ENCODE results near the gene FOXN4. TPM values are rescaled to one million over a fixed set of nuclear protein-coding genes. Genes with fewer than 3 reads are reported as not detected.

The FOXN4 gene, protein sequence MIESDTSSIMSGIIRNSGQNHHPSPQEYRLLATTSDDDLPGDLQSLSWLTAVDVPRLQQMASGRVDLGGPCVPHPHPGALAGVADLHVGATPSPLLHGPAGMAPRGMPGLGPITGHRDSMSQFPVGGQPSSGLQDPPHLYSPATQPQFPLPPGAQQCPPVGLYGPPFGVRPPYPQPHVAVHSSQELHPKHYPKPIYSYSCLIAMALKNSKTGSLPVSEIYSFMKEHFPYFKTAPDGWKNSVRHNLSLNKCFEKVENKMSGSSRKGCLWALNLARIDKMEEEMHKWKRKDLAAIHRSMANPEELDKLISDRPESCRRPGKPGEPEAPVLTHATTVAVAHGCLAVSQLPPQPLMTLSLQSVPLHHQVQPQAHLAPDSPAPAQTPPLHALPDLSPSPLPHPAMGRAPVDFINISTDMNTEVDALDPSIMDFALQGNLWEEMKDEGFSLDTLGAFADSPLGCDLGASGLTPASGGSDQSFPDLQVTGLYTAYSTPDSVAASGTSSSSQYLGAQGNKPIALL
- polyA plus RNA-seq (not detected in 3 replicates), polyA minus RNA-seq (not detected in 3 replicates)
- polyA plus RNA-seq (2011; ENCODE audit: low read depth), result not detected
- not detected in 2 replicates for polyA plus RNA-seq (2011; cell fraction: cytosol; rRNA removed)
- not detected in 2 replicates for polyA plus RNA-seq (2011; cell fraction: nucleus; rRNA removed)
- 0.10 TPM in 1 of 2 replicates, not detected in the other for polyA plus RNA-seq (2012; ENCODE audit: low replicate concordance)
- polyA minus RNA-seq (2011; cell fraction: cytosol; rRNA and poly(A)+ RNA removed), result not detected
- not detected in 2 replicates for polyA minus RNA-seq (2011; cell fraction: nucleus; rRNA and poly(A)+ RNA removed)

DNA sequence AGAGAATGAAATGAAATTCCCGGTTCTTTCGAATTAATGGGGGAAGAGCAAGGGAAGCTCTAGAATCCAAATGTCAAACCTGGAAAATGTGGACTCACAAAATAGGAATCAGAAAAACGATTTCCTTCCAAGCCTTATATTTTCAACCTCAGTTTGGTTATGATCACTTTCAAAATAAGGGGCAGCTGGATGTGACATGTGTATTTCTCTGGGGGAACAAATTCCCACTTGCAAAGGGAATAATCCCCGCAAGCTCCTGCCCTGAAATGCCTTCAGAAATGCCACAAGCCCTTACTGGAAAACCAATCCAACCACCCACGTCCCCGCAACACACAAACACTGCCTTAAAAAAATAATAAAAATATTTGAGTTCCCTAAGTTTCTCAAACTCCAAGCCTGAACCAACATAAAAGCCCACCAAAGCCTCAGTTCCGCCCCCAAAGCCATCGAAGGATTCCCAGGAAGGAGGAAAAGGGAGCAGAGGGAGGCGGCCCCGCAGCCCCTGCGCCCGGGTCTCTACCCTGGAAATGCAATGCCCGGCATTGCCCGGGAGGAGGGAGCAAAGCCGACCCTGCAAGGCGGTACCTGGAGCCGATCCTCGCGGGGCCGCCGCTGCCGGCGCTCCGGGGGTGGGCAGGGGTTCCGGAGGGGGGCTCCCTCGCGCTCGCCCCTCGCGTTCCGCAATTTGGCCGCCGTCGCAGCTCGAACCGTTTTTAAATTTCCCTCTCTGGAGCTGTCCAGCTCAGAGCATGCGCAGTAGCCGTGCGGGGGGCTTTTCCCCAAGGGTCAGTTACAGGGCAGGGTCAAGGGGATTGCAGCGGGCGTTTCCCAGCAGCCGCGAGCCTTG, at the start of gene FOXN4:
TSS of gene FOXN4 (minus strand) at position 751 of the 847 bp plus-strand sequence. CDS start 963 bp downstream, outside the sequence.
- no peak within 1 kb of the TSS for H3K27ac ChIP-seq (ENCODE audit: control insufficient read depth, insufficient read depth, low read length)
- no peaks in the 10 kb centered on the region for H3K9me3 ChIP-seq (ENCODE audit: control insufficient read depth, low read depth, low read length)
- peak within 1 kb of the TSS; percentile 70 for H3K4me2 ChIP-seq (ENCODE audit: control insufficient read depth, extremely low read depth, insufficient read depth, low read depth, low read length)
- no peaks in the 10 kb centered on the region for H3K9me1 ChIP-seq (ENCODE audit: control insufficient read depth, extremely low read depth, insufficient read depth, low read length)
- H3K36me3 ChIP-seq (ENCODE audit: control insufficient read depth in 2 of 2, extremely low read depth in 1 of 2, insufficient read depth in 2 of 2, low read length in 2 of 2), result no peaks in the 10 kb centered on the region
- peaks cover 60% of the 10 kb centered on the region for H3K27me3 ChIP-seq (ENCODE audit: control insufficient read depth, extremely low read depth, insufficient read depth, low read length)
- H3K4me1 ChIP-seq (ENCODE audit: control insufficient read depth, extremely low read depth, insufficient read depth, low read length), result peaks cover 6% of the 10 kb centered on the region
- TF ChIP-seq EZH2 (IDR thresholded peaks at IDR 0.05; ENCODE audit: low read length), result peak; percentile 77
- TF ChIP-seq, protein P1, sequence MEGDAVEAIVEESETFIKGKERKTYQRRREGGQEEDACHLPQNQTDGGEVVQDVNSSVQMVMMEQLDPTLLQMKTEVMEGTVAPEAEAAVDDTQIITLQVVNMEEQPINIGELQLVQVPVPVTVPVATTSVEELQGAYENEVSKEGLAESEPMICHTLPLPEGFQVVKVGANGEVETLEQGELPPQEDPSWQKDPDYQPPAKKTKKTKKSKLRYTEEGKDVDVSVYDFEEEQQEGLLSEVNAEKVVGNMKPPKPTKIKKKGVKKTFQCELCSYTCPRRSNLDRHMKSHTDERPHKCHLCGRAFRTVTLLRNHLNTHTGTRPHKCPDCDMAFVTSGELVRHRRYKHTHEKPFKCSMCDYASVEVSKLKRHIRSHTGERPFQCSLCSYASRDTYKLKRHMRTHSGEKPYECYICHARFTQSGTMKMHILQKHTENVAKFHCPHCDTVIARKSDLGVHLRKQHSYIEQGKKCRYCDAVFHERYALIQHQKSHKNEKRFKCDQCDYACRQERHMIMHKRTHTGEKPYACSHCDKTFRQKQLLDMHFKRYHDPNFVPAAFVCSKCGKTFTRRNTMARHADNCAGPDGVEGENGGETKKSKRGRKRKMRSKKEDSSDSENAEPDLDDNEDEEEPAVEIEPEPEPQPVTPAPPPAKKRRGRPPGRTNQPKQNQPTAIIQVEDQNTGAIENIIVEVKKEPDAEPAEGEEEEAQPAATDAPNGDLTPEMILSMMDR (optimal IDR thresholded peaks at IDR 0.05 in 1 of 3, IDR thresholded peaks at IDR 0.05 in 1 of 3, conservative IDR thresholded peaks at IDR 0.05 in 1 of 3; ENCODE audit: extremely low read depth in 1 of 3, insufficient read depth in 2 of 3, low read length in 3 of 3), result no peak
- no peaks in the 10 kb centered on the region for H4K20me1 ChIP-seq (ENCODE audit: control insufficient read depth, extremely low read depth, insufficient read depth, low read length)
- no peak within 1 kb of the TSS for H2AFZ ChIP-seq (ENCODE audit: control insufficient read depth, low read length)
- H3K4me3 ChIP-seq (ENCODE audit: control insufficient read depth in 2 of 3, extremely low read depth in 1 of 3, insufficient read depth in 2 of 3, low read depth in 1 of 3, low read length in 3 of 3), result peak within 1 kb of the TSS in 2 of 3 experiments; percentile 35 to 57
- DNase-seq (ENCODE audit: low read depth, low spot score) (no peak), FAIRE-seq (no peak)
- dilution Hi-C loops (cut with MboI; ENCODE audit: extremely low pct_ligation_motif_present, low sequenced_read_pairs), result no loop called here
- no peaks in the 10 kb centered on the region for H3K79me2 ChIP-seq (ENCODE audit: control insufficient read depth, insufficient read depth, low read length)
- no peak within 1 kb of the TSS for H3K9ac ChIP-seq (ENCODE audit: control insufficient read depth, extremely low read depth, insufficient read depth, low read length)

DNA sequence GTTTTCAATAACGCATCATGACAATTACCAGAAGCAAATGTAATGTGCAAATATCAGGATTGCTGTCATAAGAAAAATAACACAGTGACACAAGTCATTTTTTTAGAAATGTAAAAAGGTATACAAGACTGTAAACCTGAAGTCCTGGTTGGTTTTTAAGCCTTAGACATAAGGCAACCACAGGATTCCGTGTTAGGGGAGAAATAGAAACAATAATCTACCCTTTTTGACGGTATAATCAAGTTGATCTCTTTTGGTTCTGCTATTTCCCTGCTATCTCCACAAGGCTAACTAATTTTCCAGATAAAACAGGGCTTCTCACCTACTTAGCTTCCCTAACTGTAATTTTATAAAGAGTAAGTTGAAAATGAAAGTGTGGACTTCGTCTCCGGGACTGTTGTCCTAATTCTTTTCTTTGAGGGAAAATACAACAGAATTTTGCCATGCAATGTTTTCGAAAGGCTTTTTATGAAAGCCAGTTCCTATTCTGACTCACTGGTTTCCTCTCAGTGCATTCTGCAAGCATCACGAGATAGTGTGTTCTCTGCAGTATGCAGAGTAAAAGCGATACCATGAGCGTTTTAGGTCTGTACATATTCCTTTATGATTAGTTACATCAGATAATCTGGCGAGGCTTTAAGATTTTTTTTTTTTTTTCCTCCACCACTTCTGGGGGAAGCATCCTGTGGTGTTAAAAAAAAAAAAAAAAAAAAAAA, 49.2 kb upstream of the FOXN4 start:
- Histone ChIP-seq H3K27me3 (ENCODE audit: control insufficient read depth, extremely low read depth, insufficient read depth, low read length) (peaks cover 5% of the 10 kb centered on the region), H3K79me2 (ENCODE audit: control insufficient read depth, insufficient read depth, low read length) (no peaks in the 10 kb centered on the region), H3K4me1 (ENCODE audit: control insufficient read depth, extremely low read depth, insufficient read depth, low read length) (no peaks in the 10 kb centered on the region), H4K20me1 (ENCODE audit: control insufficient read depth, extremely low read depth, insufficient read depth, low read length) (no peaks in the 10 kb centered on the region), H3K9me3 (ENCODE audit: control insufficient read depth, low read depth, low read length) (no peaks in the 10 kb centered on the region), H3K27ac (ENCODE audit: control insufficient read depth, insufficient read depth, low read length) (no peak overlapping the region), H3K4me3 (ENCODE audit: control insufficient read depth in 2 of 3, extremely low read depth in 1 of 3, insufficient read depth in 2 of 3, low read depth in 1 of 3, low read length in 3 of 3) (no peak overlapping the region), H3K9ac (ENCODE audit: control insufficient read depth, extremely low read depth, insufficient read depth, low read length) (no peak overlapping the region), H3K4me2 (ENCODE audit: control insufficient read depth, extremely low read depth, insufficient read depth, low read depth, low read length) (no peak overlapping the region), H3K36me3 (ENCODE audit: control insufficient read depth in 2 of 2, extremely low read depth in 1 of 2, insufficient read depth in 2 of 2, low read length in 2 of 2) (no peaks in the 10 kb centered on the region), H2AFZ (ENCODE audit: control insufficient read depth, low read length) (no peak overlapping the region), H3K9me1 (ENCODE audit: control insufficient read depth, extremely low read depth, insufficient read depth, low read length) (no peaks in the 10 kb centered on the region)
- no peak for TF ChIP-seq EZH2 (IDR thresholded peaks at IDR 0.05; ENCODE audit: low read length)
- TF ChIP-seq, protein P1 (optimal IDR thresholded peaks at IDR 0.05 in 1 of 3, IDR thresholded peaks at IDR 0.05 in 1 of 3, conservative IDR thresholded peaks at IDR 0.05 in 1 of 3; ENCODE audit: extremely low read depth in 1 of 3, insufficient read depth in 2 of 3, low read length in 3 of 3), result no peak
- dilution Hi-C loops (cut with MboI; ENCODE audit: extremely low pct_ligation_motif_present, low sequenced_read_pairs), result no loop called here
- DNase-seq (ENCODE audit: low read depth, low spot score) (no peak), FAIRE-seq (no peak)

Measured in keratinocyte (primary cell).